Suprapubic skin (tissue), 4 donors: ENCODE results near the gene AGPAT4. TPM values are rescaled to one million over a fixed set of nuclear protein-coding genes. Genes with fewer than 3 reads are reported as not detected.

Experiments
- DNase-seq, 2 donors: peaks; one replicate each; pipeline ENCODE4 v3.0.0-alpha.2; 2019; ENCODE audit warnings: low spot score in 2 of 2
- H3K27ac ChIP-seq: fragments of 200-600 bp; sonication (generic); one replicate; pipeline ENCODE4 v1.5.1; 2019
- H3K27me3 ChIP-seq: fragments of 200-600 bp; sonication (generic); one replicate; pipeline ENCODE4 v1.5.1; 2019
- H3K36me3 ChIP-seq: fragments of 200-600 bp; sonication (generic); one replicate; pipeline ENCODE4 v1.5.1; 2019
- H3K4me1 ChIP-seq: fragments of 200-600 bp; sonication (generic); one replicate; pipeline ENCODE4 v1.5.1; 2019
- H3K4me3 ChIP-seq: fragments of 200-600 bp; sonication (generic); one replicate; pipeline ENCODE4 v1.5.1; 2019; ENCODE audit warnings: mild to moderate bottlenecking
- H3K9me3 ChIP-seq: fragments of 200-600 bp; sonication (generic); one replicate; pipeline ENCODE4 v1.5.1; 2019
- EP300 ChIP-seq: sonication (generic); formaldehyde crosslinking; IDR thresholded peaks from one replicate; pipeline ENCODE4 v1.6.1; 2017; ENCODE audit warnings: antibody characterized with exemption
- POLR2A ChIP-seq, 2 donors: fragments of 450-650 bp; IDR thresholded peaks; one replicate each; pipeline ENCODE4 v1.6.1; 2017; ENCODE audit warnings: antibody characterized with exemption in 2 of 2, mild to moderate bottlenecking in 2 of 2, moderate library complexity in 2 of 2
- POLR2AphosphoS5 ChIP-seq, 3 donors: sonication (generic); formaldehyde crosslinking; IDR thresholded peaks; one replicate each; pipeline ENCODE4 v1.6.1; 2017; ENCODE audit warnings: antibody characterized with exemption in 3 of 3
- WGBS: methylation state at CpG from one replicate; pipeline ENCODE4 v1.1.5; 2018; 5-methylcytosine and 5-hydroxymethylcytosine counted together
- total RNA-seq, 4 donors: library from RNA; depleted of rRNA; stranded (reverse); fragments of >200 nt; gene quantifications; one replicate each; pipeline ENCODE4 v1.1.0, GENCODE V29; 2016
- TF ChIP-seq, protein P1 (sequence below), 2 donors: fragments of 200-600 bp in 1 of 2; fragments of 450-650 bp in 1 of 2; sonication (generic) in 1 of 2; IDR thresholded peaks; one replicate each; pipeline ENCODE4 v1.5.1; 2016 to 2019; ENCODE audit warnings: antibody characterized with exemption in 2 of 2, mild to moderate bottlenecking in 1 of 2, moderate library complexity in 1 of 2

Gene AGPAT4
- total RNA-seq, 4 donors from 2014 or later = 1.1 to 4.1 (median 2.9) TPM

DNA sequence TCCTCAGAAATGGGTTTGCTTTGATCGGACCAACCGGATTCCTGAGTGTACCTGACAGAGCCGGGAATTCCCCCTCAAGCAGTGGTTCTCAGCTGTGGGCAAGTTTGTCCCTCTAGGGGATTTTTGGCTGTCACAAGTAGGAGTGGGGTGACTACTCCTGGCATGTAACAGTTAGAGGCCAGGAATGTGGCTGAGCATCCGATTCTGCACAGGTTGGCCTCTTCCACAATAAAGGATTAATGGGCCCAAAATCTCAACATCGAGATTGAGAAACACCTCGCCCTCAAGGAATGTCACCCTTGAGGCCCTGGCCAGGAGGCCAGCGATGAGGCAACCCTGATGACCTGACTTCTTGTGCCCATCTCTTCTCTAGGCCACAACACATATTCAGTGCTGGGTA, 7.9 kb downstream of the AGPAT4 start:
- DNase-seq = no peak
- no peak overlapping the region for H3K4me3 ChIP-seq
- H3K36me3 ChIP-seq = no peaks in the 10 kb centered on the region
- no peaks in the 10 kb centered on the region for H3K9me3 ChIP-seq
- no peaks in the 10 kb centered on the region for H3K27me3 ChIP-seq
- WGBS = 88% methylated on average over 7 of the region's 7 CpGs
- H3K27ac ChIP-seq = no peak overlapping the region
- no peak for TF ChIP-seq POLR2A (IDR thresholded peaks at IDR 0.05)
- TF ChIP-seq, protein P1, sequence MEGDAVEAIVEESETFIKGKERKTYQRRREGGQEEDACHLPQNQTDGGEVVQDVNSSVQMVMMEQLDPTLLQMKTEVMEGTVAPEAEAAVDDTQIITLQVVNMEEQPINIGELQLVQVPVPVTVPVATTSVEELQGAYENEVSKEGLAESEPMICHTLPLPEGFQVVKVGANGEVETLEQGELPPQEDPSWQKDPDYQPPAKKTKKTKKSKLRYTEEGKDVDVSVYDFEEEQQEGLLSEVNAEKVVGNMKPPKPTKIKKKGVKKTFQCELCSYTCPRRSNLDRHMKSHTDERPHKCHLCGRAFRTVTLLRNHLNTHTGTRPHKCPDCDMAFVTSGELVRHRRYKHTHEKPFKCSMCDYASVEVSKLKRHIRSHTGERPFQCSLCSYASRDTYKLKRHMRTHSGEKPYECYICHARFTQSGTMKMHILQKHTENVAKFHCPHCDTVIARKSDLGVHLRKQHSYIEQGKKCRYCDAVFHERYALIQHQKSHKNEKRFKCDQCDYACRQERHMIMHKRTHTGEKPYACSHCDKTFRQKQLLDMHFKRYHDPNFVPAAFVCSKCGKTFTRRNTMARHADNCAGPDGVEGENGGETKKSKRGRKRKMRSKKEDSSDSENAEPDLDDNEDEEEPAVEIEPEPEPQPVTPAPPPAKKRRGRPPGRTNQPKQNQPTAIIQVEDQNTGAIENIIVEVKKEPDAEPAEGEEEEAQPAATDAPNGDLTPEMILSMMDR (IDR thresholded peaks at IDR 0.05) = no peak
- no peak for TF ChIP-seq POLR2AphosphoS5 (IDR thresholded peaks at IDR 0.05)
- TF ChIP-seq EP300 = no peak
- H3K4me1 ChIP-seq = no peaks in the 10 kb centered on the region

DNA sequence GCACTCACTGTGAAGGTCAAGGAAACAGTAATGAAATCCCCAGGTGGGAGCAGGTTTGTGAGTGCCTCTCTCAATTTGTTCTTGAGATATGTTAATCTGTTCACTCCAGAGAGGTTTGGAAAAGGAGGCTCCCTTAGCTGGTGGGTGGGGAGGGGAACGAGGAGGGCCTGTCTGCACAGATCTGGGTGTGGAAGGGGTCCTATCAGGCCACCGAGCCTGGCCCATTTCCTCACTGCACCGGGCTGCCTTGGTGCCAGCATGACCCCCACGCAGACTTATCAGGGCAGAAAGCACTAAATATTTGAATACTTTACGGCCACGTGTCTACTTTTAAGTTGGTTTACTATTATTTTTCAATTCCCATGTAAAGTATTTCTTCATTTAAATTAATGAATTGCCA, 8.3 kb downstream of the AGPAT4 start:
- TF ChIP-seq EP300 (no peak), POLR2AphosphoS5 (IDR thresholded peaks at IDR 0.05) (no peak), POLR2A (IDR thresholded peaks at IDR 0.05) (no peak)
- TF ChIP-seq, protein P1 (IDR thresholded peaks at IDR 0.05) = no peak
- no peaks in the 10 kb centered on the region for H3K9me3 ChIP-seq
- H3K36me3 ChIP-seq = no peaks in the 10 kb centered on the region
- no peak overlapping the region for H3K27ac ChIP-seq
- H3K4me3 ChIP-seq = no peak overlapping the region
- no peaks in the 10 kb centered on the region for H3K27me3 ChIP-seq
- WGBS = 91% methylated on average over 6 of the region's 6 CpGs
- DNase-seq = no peak
- no peaks in the 10 kb centered on the region for H3K4me1 ChIP-seq

DNA sequence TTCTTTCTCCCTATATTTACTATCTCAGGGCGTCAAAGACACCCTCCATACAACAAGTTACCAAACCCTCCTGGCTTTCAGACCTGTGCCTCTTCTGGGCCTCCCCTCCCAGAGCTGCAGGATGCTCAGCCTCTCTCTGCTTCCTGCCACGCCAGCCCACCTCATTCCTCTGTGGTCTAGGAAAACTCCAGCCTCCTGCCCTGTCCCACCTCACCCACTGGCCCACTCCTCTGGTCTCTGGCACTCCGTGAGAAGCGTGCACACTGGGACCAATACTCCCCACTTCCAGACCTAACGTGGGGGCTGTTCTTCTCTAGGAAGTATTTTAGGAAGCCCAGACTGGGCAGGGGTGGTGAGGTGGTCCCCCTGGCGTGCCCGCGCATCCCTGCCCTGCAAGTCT, 9.7 kb downstream of the AGPAT4 start:
- H3K4me3 ChIP-seq = no peak overlapping the region
- no peak overlapping the region for H3K27ac ChIP-seq
- H3K4me1 ChIP-seq = no peaks in the 10 kb centered on the region
- WGBS = 89% methylated on average over 8 of the region's 8 CpGs
- DNase-seq = no peak
- no peaks in the 10 kb centered on the region for H3K36me3 ChIP-seq
- no peaks in the 10 kb centered on the region for H3K9me3 ChIP-seq
- no peaks in the 10 kb centered on the region for H3K27me3 ChIP-seq
- TF ChIP-seq, protein P1 (IDR thresholded peaks at IDR 0.05) = no peak
- no peak for TF ChIP-seq EP300
- no peak for TF ChIP-seq POLR2AphosphoS5 (IDR thresholded peaks at IDR 0.05)
- TF ChIP-seq POLR2A (IDR thresholded peaks at IDR 0.05) = no peak

GRCh38 chr6:161261816-161262215, 12.0 kb downstream of the AGPAT4 start:
- TF ChIP-seq, protein P1 (IDR thresholded peaks at IDR 0.05) = no peak
- no peak for TF ChIP-seq POLR2AphosphoS5 (IDR thresholded peaks at IDR 0.05)
- TF ChIP-seq POLR2A (IDR thresholded peaks at IDR 0.05) = no peak
- no peak for TF ChIP-seq EP300
- Histone ChIP-seq H3K4me1 (no peaks in the 10 kb centered on the region), H3K9me3 (no peaks in the 10 kb centered on the region), H3K4me3 (no peak overlapping the region), H3K36me3 (no peaks in the 10 kb centered on the region), H3K27ac (no peak overlapping the region), H3K27me3 (no peaks in the 10 kb centered on the region)
- DNase-seq = no peak
- WGBS = 94% methylated on average over 3 of the region's 3 CpGs

GRCh38 chr6:161261325-161261724, 12.5 kb downstream of the AGPAT4 start:
- H3K4me3 ChIP-seq = no peak overlapping the region
- H3K9me3 ChIP-seq = no peaks in the 10 kb centered on the region
- H3K27ac ChIP-seq = no peak overlapping the region
- H3K4me1 ChIP-seq = no peaks in the 10 kb centered on the region
- TF ChIP-seq POLR2A (IDR thresholded peaks at IDR 0.05) (no peak), EP300 (no peak), POLR2AphosphoS5 (IDR thresholded peaks at IDR 0.05) (no peak)
- TF ChIP-seq, protein P1 (IDR thresholded peaks at IDR 0.05) = no peak
- DNase-seq = no peak
- H3K27me3 ChIP-seq = no peaks in the 10 kb centered on the region
- WGBS = 78% methylated on average over 8 of the region's 8 CpGs
- no peaks in the 10 kb centered on the region for H3K36me3 ChIP-seq
